Chondrocyte (in vitro differentiated cells): ENCODE data around the gene ARNT2. TPM values are rescaled to one million over a fixed set of nuclear protein-coding genes. Genes with fewer than 3 reads are reported as not detected.

ENCODE experiments used
- DNase-seq: peaks from one replicate; pipeline ENCODE4 v3.0.0; 2021; ENCODE audit warnings: mixed read lengths, low spot score
- H3K27ac Mint-ChIP-seq: one replicate; pipeline ENCODE4 v1.8.0; 2021; ENCODE audit warnings: mild to moderate bottlenecking, moderate library complexity, mixed read lengths; ENCODE audit not compliant: unreplicated experiment
- H3K27me3 Mint-ChIP-seq: 2 replicates; pipeline ENCODE4 v1.8.0; 2021; ENCODE audit warnings: low read depth, mixed read lengths
- H3K36me3 Mint-ChIP-seq: 2 replicates; pipeline ENCODE4 v1.8.0; 2021; ENCODE audit warnings: low read depth, mixed read lengths
- H3K4me1 Mint-ChIP-seq: 2 replicates; pipeline ENCODE4 v1.8.0; 2021; ENCODE audit warnings: low read depth, mild to moderate bottlenecking, mixed read lengths
- H3K4me3 Mint-ChIP-seq: one replicate; pipeline ENCODE4 v1.8.0; 2021; ENCODE audit warnings: mild to moderate bottlenecking, moderate library complexity, mixed read lengths; ENCODE audit not compliant: unreplicated experiment
- H3K9me3 Mint-ChIP-seq: 2 replicates; pipeline ENCODE4 v1.8.0; 2021; ENCODE audit warnings: low read depth, mixed read lengths
- CTCF ChIP-seq: fragments of 200-600 bp; sonication (generic); IDR thresholded peaks from 2 replicates; pipeline ENCODE4 v1.5.0; 2021; ENCODE audit warnings: antibody characterized with exemption, mild to moderate bottlenecking, moderate library complexity
- total RNA-seq: library from RNA; stranded (reverse); gene quantifications from 3 replicates; pipeline ENCODE4 v1.2.1, GENCODE V29; 2021

ARNT2 gene
- total RNA-seq, 1 donor from 2014 or later = 20.2 TPM

- Mint-ChIP-seq H3K4me1 (peaks cover 53% of the 10 kb centered on the region), H3K9me3 (no peaks in the 10 kb centered on the region), H3K27me3 (no peaks in the 10 kb centered on the region), H3K4me3 (no peak overlapping the region), H3K27ac (no peak overlapping the region), H3K36me3 (peaks cover 27% of the 10 kb centered on the region)
- TF ChIP-seq CTCF = no peak
- no peak for DNase-seq
Observed at GRCh38 chr15:80565988-80566387, 161.8 kb downstream of the ARNT2 start.

- no peaks in the 10 kb centered on the region for H3K9me3 Mint-ChIP-seq
- H3K4me3 Mint-ChIP-seq = no peak overlapping the region
- TF ChIP-seq CTCF = peak; percentile 94
- H3K27ac Mint-ChIP-seq = peak overlapping the region; percentile 33
- H3K4me1 Mint-ChIP-seq = peaks cover 40% of the 10 kb centered on the region
- H3K27me3 Mint-ChIP-seq = no peaks in the 10 kb centered on the region
- peaks cover 29% of the 10 kb centered on the region for H3K36me3 Mint-ChIP-seq
- DNase-seq = no peak
Observed at GRCh38 chr15:80567721-80568157, 163.6 kb downstream of the ARNT2 start.

- no peak for DNase-seq
- H3K9me3 Mint-ChIP-seq = no peaks in the 10 kb centered on the region
- peaks cover 35% of the 10 kb centered on the region for H3K4me1 Mint-ChIP-seq
- no peak overlapping the region for H3K4me3 Mint-ChIP-seq
- no peak for TF ChIP-seq CTCF
- H3K27ac Mint-ChIP-seq = peak overlapping the region; percentile 46
- peaks cover 25% of the 10 kb centered on the region for H3K36me3 Mint-ChIP-seq
- H3K27me3 Mint-ChIP-seq = no peaks in the 10 kb centered on the region
Observed at GRCh38 chr15:80568298-80568697, 164.1 kb downstream of the ARNT2 start.

GRCh38 chr15:80568876-80569605 lies 164.9 kb downstream of the ARNT2 start:
- H3K4me3 Mint-ChIP-seq = peak overlapping the region; percentile 16
- H3K4me1 Mint-ChIP-seq = peaks cover 29% of the 10 kb centered on the region
- no peaks in the 10 kb centered on the region for H3K27me3 Mint-ChIP-seq
- no peak for DNase-seq
- no peak for TF ChIP-seq CTCF
- H3K27ac Mint-ChIP-seq = peak overlapping the region; percentile 88
- no peaks in the 10 kb centered on the region for H3K9me3 Mint-ChIP-seq
- H3K36me3 Mint-ChIP-seq = peaks cover 22% of the 10 kb centered on the region

- Mint-ChIP-seq H3K27me3 (no peaks in the 10 kb centered on the region), H3K27ac (peak overlapping the region; percentile 88), H3K9me3 (no peaks in the 10 kb centered on the region), H3K4me1 (peaks cover 32% of the 10 kb centered on the region), H3K4me3 (no peak overlapping the region), H3K36me3 (peaks cover 21% of the 10 kb centered on the region)
- DNase-seq = no peak
- no peak for TF ChIP-seq CTCF
Observed at GRCh38 chr15:80569656-80570055, 165.5 kb downstream of the ARNT2 start.
